NCI-H2081 treated with DMSO at 0.1 percent for 48 hours (cell line): ENCODE results near the gene EEF1B2.
A peak's percentile ranks its signal among the peaks of the same experiment; 100 is the strongest.
"Not testable (repeated sequence)": the region's sequence is repeated elsewhere in the genome, so short reads cannot be mapped to it uniquely, and the experiment has no call there.

Experiments used
- DNase-seq: peaks from one replicate; lab custom pipeline; 2025; lab: John Stamatoyannopoulos, UW

The EEF1B2 gene

GRCh38 chr2:206159346-206160124 is at the start of gene EEF1B2, which contains the start of gene NDUFS1:
TSS of gene EEF1B2 (plus strand) at chr2:206159895. CDS start at chr2:206159980, 85 bp downstream.
TSS of gene NDUFS1 (minus strand) at chr2:206159444. CDS start at chr2:206153678, 5,766 bp downstream.
- peak; percentile 89 for DNase-seq

GRCh38 chr2:206112108-206112507 is 47.6 kb upstream of the EEF1B2 start:
- DNase-seq: no peak

GRCh38 chr2:206112846-206113547 is 46.7 kb upstream of the EEF1B2 start:
- DNase-seq: no peak

GRCh38 chr2:206115026-206115578 is 44.6 kb upstream of the EEF1B2 start:
- DNase-seq: no peak

- no peak for DNase-seq
Measured at GRCh38 chr2:206116278-206116677, 43.4 kb upstream of the EEF1B2 start.

GRCh38 chr2:206122569-206122968 is 37.1 kb upstream of the EEF1B2 start:
- DNase-seq: not testable (repeated sequence)

- DNase-seq: no peak
Measured at GRCh38 chr2:206125901-206126300, 33.8 kb upstream of the EEF1B2 start.

- no peak for DNase-seq
Measured at GRCh38 chr2:206127656-206128055, 32.0 kb upstream of the EEF1B2 start.

GRCh38 chr2:206143451-206143850 is 16.2 kb upstream of the EEF1B2 start:
- no peak for DNase-seq

- no peak for DNase-seq
Measured at GRCh38 chr2:206144383-206144782, 15.3 kb upstream of the EEF1B2 start.

- no peak for DNase-seq
Measured at GRCh38 chr2:206145665-206146064, 14.0 kb upstream of the EEF1B2 start.

- DNase-seq: no peak
Measured at GRCh38 chr2:206149330-206149729, 10.4 kb upstream of the EEF1B2 start.

GRCh38 chr2:206150168-206150567 is 9.5 kb upstream of the EEF1B2 start:
- DNase-seq: no peak

GRCh38 chr2:206150631-206151030 is 9.1 kb upstream of the EEF1B2 start:
- DNase-seq: no peak

GRCh38 chr2:206154197-206154596 is 5.5 kb upstream of the EEF1B2 start:
- DNase-seq: no peak

GRCh38 chr2:206157014-206157413 is 2.7 kb upstream of the EEF1B2 start:
- not testable (repeated sequence) for DNase-seq

GRCh38 chr2:206158563-206159345 is 941 bp upstream of the EEF1B2 start:
- DNase-seq: no peak

- no peak for DNase-seq
Measured at GRCh38 chr2:206160125-206160806, 571 bp downstream of the EEF1B2 start.

- no peak for DNase-seq
Measured at GRCh38 chr2:206160807-206161179, 1.1 kb downstream of the EEF1B2 start.

GRCh38 chr2:206162401-206162800 is 2.7 kb downstream of the EEF1B2 start:
- not testable (repeated sequence) for DNase-seq

GRCh38 chr2:206163251-206163880 is 3.7 kb downstream of the EEF1B2 start:
- DNase-seq: no peak
